A549 (cell line): ENCODE data around the gene RBBP8. TPM values are rescaled to one million over a fixed set of nuclear protein-coding genes. Genes with fewer than 3 reads are reported as not detected.

Experiments used
- ATAC-seq, 2 experiments: fragments of 200-7000 bp in 1 of 2; fragments of >200 bp in 1 of 2; cut with Nextera tagmentation in 1 of 2; cut with Tn5 transposase in 1 of 2; 3 replicates each; pipeline versions ENCODE4 v1.8.0 to v1.9.1; 2018 to 2020; ENCODE audit warnings: mild to moderate bottlenecking in 1 of 2, moderate library complexity in 1 of 2
- CTCF ChIA-PET: fragments of 300-600 bp; sonication (Branson Sonifier 250); formaldehyde crosslinking; extraction: SDS; loops from one replicate; lab custom pipeline; 2021; ENCODE audit warnings: antibody characterized with exemption, inconsistent platforms; lab: Yijun Ruan, JAX
- POLR2A ChIA-PET: fragments of 350-600 bp; formaldehyde crosslinking; extraction: SDS; loops from one replicate; lab custom pipeline; 2021; ENCODE audit warnings: antibody characterized with exemption, inconsistent platforms; lab: Yijun Ruan, JAX
- DNase-seq, 2 experiments: peaks; one replicate each; pipeline versions ENCODE4 v3.0.0 to v3.0.0-alpha.2; 2011 to 2016; ENCODE audit warnings: low read depth in 1 of 2, low spot score in 1 of 2
- FAIRE-seq: peaks from 2 replicates; lab custom pipeline; 2011; peaks lifted over from hg19 to GRCh38; lab: Jason Lieb, UNC
- H3K27ac ChIP-seq, 2 experiments: fragments of >200 bp; sonication (Bioruptor Twin); formaldehyde crosslinking; 3 replicates each; pipeline ENCODE4 v1.5.1; 2016 to 2017
- H3K4me1 ChIP-seq: fragments of >200 bp; sonication (Bioruptor Twin); formaldehyde crosslinking; 3 replicates; pipeline ENCODE4 v1.6.1; 2016
- H3K4me2 ChIP-seq: fragments of >200 bp; sonication (Bioruptor Twin); formaldehyde crosslinking; 3 replicates; pipeline ENCODE4 v1.6.1; 2016
- H3K4me3 ChIP-seq: fragments of >200 bp; sonication (Bioruptor Twin); formaldehyde crosslinking; 3 replicates; pipeline ENCODE4 v1.5.1; 2016
- H3K9me3 ChIP-seq: fragments of >200 bp; sonication (Bioruptor Twin); formaldehyde crosslinking; 3 replicates; pipeline ENCODE4 v1.6.1; 2016
- BHLHE40 ChIP-seq: IDR thresholded peaks from 2 replicates; pipeline ENCODE4 v1.6.1; 2012; ENCODE audit warnings: low read depth, low read length, inconsistent platforms
- CBX8 ChIP-seq: fragments of 200-600 bp; sonication (generic); IDR thresholded peaks from 2 replicates; pipeline ENCODE4 v1.6.1; 2016
- EHF ChIP-seq: fragments of 250-450 bp; sonication (Bioruptor Pico); IDR thresholded peaks from 2 replicates; pipeline ENCODE4 v1.5.0; 2020; ENCODE audit warnings: mild to moderate bottlenecking
- EP300 ChIP-seq, 2 experiments: fragments of >200 bp; sonication (Bioruptor Twin); formaldehyde crosslinking; IDR thresholded peaks; 2 replicates in 1 of 2; 3 replicates in 1 of 2; pipeline ENCODE4 v1.6.1; 2016 to 2017
- GATA3 ChIP-seq: IDR thresholded peaks from 2 replicates; pipeline ENCODE4 v1.6.1; 2012; ENCODE audit warnings: borderline replicate concordance
- HOXA7 ChIP-seq: fragments of 250-450 bp; sonication (Bioruptor Pico); IDR thresholded peaks from 2 replicates; pipeline ENCODE4 v1.5.0; 2020; ENCODE audit warnings: mild to moderate bottlenecking, moderate library complexity
- HOXB13 ChIP-seq: fragments of 250-450 bp; sonication (Bioruptor Pico); IDR thresholded peaks from 2 replicates; pipeline ENCODE4 v1.5.0; 2020; ENCODE audit warnings: low read depth, mild to moderate bottlenecking, moderate library complexity
- JUNB ChIP-seq: fragments of >200 bp; sonication (Bioruptor Twin); formaldehyde crosslinking; IDR thresholded peaks from 2 replicates; pipeline ENCODE4 v1.6.1; 2016
- MAFK ChIP-seq: fragments of 450-650 bp; IDR thresholded peaks from 2 replicates; pipeline ENCODE4 v1.6.1; 2014; ENCODE audit not compliant: partially characterized antibody
- NPAS2 ChIP-seq: fragments of 250-450 bp; sonication (Bioruptor Pico); IDR thresholded peaks from 2 replicates; pipeline ENCODE4 v1.8.0; 2022; ENCODE audit warnings: mild to moderate bottlenecking, moderate library complexity, borderline replicate concordance
- POLR2A ChIP-seq: IDR thresholded peaks from 2 replicates; pipeline ENCODE4 v1.6.1; 2012; ENCODE audit warnings: mild to moderate bottlenecking, low read length
- POLR2AphosphoS2 ChIP-seq: conservative IDR thresholded peaks from 2 replicates; pipeline ENCODE4 v1.6.1; 2012; ENCODE audit warnings: low read length, improper control_type of control experiment, inconsistent platforms
- RAD21 ChIP-seq, 2 experiments: fragments of >200 bp in 1 of 2; sonication (Bioruptor Twin) in 1 of 2; formaldehyde crosslinking in 1 of 2; IDR thresholded peaks in 1 of 2; conservative IDR thresholded peaks in 1 of 2; 2 replicates in 1 of 2; 3 replicates in 1 of 2; pipeline ENCODE4 v1.6.1; 2012 to 2018; ENCODE audit warnings: inconsistent platforms in 1 of 2
- RCOR1 ChIP-seq: fragments of 150-350 bp; IDR thresholded peaks from 2 replicates; pipeline ENCODE4 v1.6.1; 2014; ENCODE audit warnings: antibody characterized with exemption, low read length, low read depth
- RFX5 ChIP-seq: fragments of 450-650 bp; IDR thresholded peaks from 2 replicates; pipeline ENCODE4 v1.7.1; 2014; ENCODE audit warnings: antibody characterized with exemption, mild to moderate bottlenecking, moderate library complexity
- SMC3 ChIP-seq: fragments of >200 bp; sonication (Bioruptor Twin); formaldehyde crosslinking; IDR thresholded peaks from 3 replicates; pipeline ENCODE4 v1.6.1; 2018; ENCODE audit warnings: inconsistent platforms
- TFCP2L1 ChIP-seq: fragments of 250-450 bp; sonication (Bioruptor Pico); IDR thresholded peaks from 2 replicates; pipeline ENCODE4 v1.5.0; 2021; ENCODE audit warnings: mild to moderate bottlenecking
- ZSCAN20 ChIP-seq: fragments of 250-450 bp; sonication (Bioruptor Pico); IDR thresholded peaks from 2 replicates; pipeline ENCODE4 v1.8.0; 2022; ENCODE audit warnings: mild to moderate bottlenecking, moderate library complexity
- WGBS: methylation state at CpG from one replicate; pipeline ENCODE4 v1.1.6; 2017; ENCODE audit errors: missing lambda C conversion rate; 5-methylcytosine and 5-hydroxymethylcytosine counted together
- polyA plus RNA-seq, 4 experiments: library from polyadenylated mRNA; depleted of rRNA in 3 of 4; stranded (reverse); fragments of >200 nt; fragmentation: RNase III in 1 of 4; extraction: RNeasy Plus Mini Kit Qiagen cat#74134 plus additional on column Dnase treatment in 1 of 4; gene quantifications; 2 replicates in 3 of 4; 3 replicates in 1 of 4; pipeline ENCODE4 v1.2.3, GENCODE V29; 2011 to 2017
- TF ChIP-seq, protein P1 (sequence below): IDR thresholded peaks from 2 replicates; pipeline ENCODE4 v1.6.1; 2012
- TF ChIP-seq, protein P2 (sequence below): IDR thresholded peaks from 2 replicates; pipeline ENCODE4 v1.6.1; 2012
- TF ChIP-seq, protein P3 (sequence below): fragments of 200-600 bp; sonication (generic); IDR thresholded peaks from 2 replicates; pipeline ENCODE4 v1.6.1; 2016; ENCODE audit warnings: antibody characterized with exemption, mild to moderate bottlenecking, moderate library complexity
- TF ChIP-seq, protein P4 (sequence below): IDR thresholded peaks from 2 replicates; pipeline ENCODE4 v1.6.1; 2012; ENCODE audit warnings: low read depth, borderline replicate concordance

RBBP8 gene
- polyA plus RNA-seq, 2 of the 4 experiments (the other 2 are of a cell fraction): 26.8 to 65.4 TPM

DNA sequence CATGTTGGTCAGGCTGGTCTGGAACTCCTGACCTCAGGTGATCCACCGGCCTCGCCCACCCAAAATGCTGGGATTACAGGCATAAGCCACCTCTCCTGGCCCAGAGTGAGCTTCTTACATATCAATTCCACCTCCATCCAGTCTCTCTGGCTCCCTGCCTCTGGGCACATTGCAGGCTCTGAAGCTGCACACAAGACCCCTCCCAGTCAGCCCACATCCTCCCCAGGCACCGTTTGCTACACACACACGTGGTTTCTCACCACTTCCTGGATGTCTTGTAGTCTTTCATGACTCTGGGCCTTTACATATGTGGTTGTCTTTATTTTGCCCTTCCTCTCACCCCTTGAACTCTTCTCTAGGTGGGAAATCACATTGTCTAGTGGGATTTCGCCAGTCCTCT is 138.2 kb downstream of the RBBP8 start:
- H3K4me1 ChIP-seq: 0 out of 3 replicates have a peak, but pooled peaks cover 3% of the 10 kb centered on the region
- no peak for DNase-seq
- ChIA-PET CTCF (interaction anchor here (0.9 to 1.4 kb wide), 3 partner anchors 39 to 340 kb away, joined by 3 to 4 read pairs (median 3); no protein-coding TSS in a partner anchor), POLR2A (no interaction called here)
- H3K27ac ChIP-seq: no peak overlapping the region
- no peak overlapping the region for H3K4me2 ChIP-seq
- no peak for FAIRE-seq
- ATAC-seq: no peak
- H3K9me3 ChIP-seq: no peaks in the 10 kb centered on the region
- H3K4me3 ChIP-seq: no peak overlapping the region
- WGBS: 72% methylated on average over 5 of the region's 5 CpGs
- TF ChIP-seq TFCP2L1 (CRISPR knock-in tag) (no peak), GATA3 (no peak), MAFK (no peak), POLR2A (no peak), NPAS2 (CRISPR knock-in tag) (no peak), EHF (no peak), RFX5 (no peak), SMC3 (no peak), RCOR1 (no peak), ZSCAN20 (CRISPR knock-in tag) (no peak), EP300 (IDR thresholded peaks at IDR 0.05) (no peak)
- TF ChIP-seq, protein P1, sequence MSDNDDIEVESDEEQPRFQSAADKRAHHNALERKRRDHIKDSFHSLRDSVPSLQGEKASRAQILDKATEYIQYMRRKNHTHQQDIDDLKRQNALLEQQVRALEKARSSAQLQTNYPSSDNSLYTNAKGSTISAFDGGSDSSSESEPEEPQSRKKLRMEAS: no peak
- TF ChIP-seq, protein P2, sequence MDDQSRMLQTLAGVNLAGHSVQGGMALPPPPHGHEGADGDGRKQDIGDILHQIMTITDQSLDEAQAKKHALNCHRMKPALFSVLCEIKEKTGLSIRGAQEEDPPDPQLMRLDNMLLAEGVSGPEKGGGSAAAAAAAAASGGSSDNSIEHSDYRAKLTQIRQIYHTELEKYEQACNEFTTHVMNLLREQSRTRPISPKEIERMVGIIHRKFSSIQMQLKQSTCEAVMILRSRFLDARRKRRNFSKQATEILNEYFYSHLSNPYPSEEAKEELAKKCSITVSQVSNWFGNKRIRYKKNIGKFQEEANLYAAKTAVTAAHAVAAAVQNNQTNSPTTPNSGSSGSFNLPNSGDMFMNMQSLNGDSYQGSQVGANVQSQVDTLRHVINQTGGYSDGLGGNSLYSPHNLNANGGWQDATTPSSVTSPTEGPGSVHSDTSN: no peak
- TF ChIP-seq, protein P3, sequence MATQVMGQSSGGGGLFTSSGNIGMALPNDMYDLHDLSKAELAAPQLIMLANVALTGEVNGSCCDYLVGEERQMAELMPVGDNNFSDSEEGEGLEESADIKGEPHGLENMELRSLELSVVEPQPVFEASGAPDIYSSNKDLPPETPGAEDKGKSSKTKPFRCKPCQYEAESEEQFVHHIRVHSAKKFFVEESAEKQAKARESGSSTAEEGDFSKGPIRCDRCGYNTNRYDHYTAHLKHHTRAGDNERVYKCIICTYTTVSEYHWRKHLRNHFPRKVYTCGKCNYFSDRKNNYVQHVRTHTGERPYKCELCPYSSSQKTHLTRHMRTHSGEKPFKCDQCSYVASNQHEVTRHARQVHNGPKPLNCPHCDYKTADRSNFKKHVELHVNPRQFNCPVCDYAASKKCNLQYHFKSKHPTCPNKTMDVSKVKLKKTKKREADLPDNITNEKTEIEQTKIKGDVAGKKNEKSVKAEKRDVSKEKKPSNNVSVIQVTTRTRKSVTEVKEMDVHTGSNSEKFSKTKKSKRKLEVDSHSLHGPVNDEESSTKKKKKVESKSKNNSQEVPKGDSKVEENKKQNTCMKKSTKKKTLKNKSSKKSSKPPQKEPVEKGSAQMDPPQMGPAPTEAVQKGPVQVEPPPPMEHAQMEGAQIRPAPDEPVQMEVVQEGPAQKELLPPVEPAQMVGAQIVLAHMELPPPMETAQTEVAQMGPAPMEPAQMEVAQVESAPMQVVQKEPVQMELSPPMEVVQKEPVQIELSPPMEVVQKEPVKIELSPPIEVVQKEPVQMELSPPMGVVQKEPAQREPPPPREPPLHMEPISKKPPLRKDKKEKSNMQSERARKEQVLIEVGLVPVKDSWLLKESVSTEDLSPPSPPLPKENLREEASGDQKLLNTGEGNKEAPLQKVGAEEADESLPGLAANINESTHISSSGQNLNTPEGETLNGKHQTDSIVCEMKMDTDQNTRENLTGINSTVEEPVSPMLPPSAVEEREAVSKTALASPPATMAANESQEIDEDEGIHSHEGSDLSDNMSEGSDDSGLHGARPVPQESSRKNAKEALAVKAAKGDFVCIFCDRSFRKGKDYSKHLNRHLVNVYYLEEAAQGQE: no peak

DNA sequence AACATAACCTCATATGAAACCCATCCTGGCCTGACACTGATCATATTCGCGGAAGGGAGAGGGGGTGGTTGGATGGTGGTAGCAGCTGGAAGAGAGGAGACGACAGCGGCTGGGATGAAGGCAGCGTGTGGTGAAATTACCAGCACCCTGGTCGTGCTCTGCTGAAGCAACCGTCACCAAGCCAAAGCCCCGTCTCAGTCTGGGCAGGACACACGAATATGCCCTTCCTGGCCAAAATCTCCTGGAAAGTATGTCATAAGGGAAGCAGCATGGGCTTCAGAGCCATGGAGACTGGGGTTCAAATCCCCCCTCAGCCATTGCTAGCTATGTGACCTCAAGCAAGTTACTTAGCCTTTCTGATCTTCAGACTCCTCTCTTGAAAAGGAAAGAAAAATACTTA is 139.0 kb downstream of the RBBP8 start:
- no peak overlapping the region for H3K4me2 ChIP-seq
- 93% methylated on average over 9 of the region's 9 CpGs for WGBS
- TF ChIP-seq, protein P4, sequence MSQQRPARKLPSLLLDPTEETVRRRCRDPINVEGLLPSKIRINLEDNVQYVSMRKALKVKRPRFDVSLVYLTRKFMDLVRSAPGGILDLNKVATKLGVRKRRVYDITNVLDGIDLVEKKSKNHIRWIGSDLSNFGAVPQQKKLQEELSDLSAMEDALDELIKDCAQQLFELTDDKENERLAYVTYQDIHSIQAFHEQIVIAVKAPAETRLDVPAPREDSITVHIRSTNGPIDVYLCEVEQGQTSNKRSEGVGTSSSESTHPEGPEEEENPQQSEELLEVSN: no peak
- TF ChIP-seq EP300 (IDR thresholded peaks at IDR 0.05) (no peak), HOXB13 (CRISPR knock-in tag) (no peak), POLR2AphosphoS2 (no peak), BHLHE40 (no peak), TFCP2L1 (CRISPR knock-in tag) (no peak), JUNB (no peak), POLR2A (no peak), CBX8 (no peak), RAD21 (conservative IDR thresholded peaks at IDR 0.05 in 1 of 2, IDR thresholded peaks at IDR 0.05 in 1 of 2) (no peak), MAFK (no peak), HOXA7 (CRISPR knock-in tag) (no peak)
- TF ChIP-seq, protein P2: no peak
- POLR2A ChIA-PET: no interaction called here
- no peak for FAIRE-seq
- H3K4me3 ChIP-seq: no peak overlapping the region
- CTCF ChIA-PET: interaction anchor here (0.9 kb wide), 1 partner anchor 1047 kb away, joined by 4 read pairs; no protein-coding TSS in a partner anchor
- H3K4me1 ChIP-seq: 0 out of 3 replicates have a peak, but pooled peaks cover 2% of the 10 kb centered on the region
- no peak overlapping the region for H3K27ac ChIP-seq
- DNase-seq: no peak
- no peak for ATAC-seq
- H3K9me3 ChIP-seq: no peaks in the 10 kb centered on the region
